GM19463 (cell line): ENCODE results near the gene NIPAL1.
"Not testable (repeated sequence)": the region's sequence is repeated elsewhere in the genome, so short reads cannot be mapped to it uniquely, and the experiment has no call there.

Experiments
- ATAC-seq: cut with Tn5 transposase; IDR thresholded peaks from one replicate; pipeline ENCODE4 v1.9.1; 2021; ENCODE audit warnings: mild to moderate bottlenecking, moderate library complexity; ENCODE audit not compliant: unreplicated experiment

NIPAL1 gene

GRCh38 chr4:48016141-48017107 is at the start of gene NIPAL1, which contains the start of gene CNGA1:
NIPAL1 (plus strand) TSS chr4:48016772; CDS start chr4:48016840, 68 bp downstream.
CNGA1 (minus strand) TSS chr4:48016681; CDS start chr4:47952689, 63,992 bp downstream.
- peak; percentile 91 for ATAC-seq

GRCh38 chr4:47968847-47969246 is 47.7 kb upstream of the NIPAL1 start:
- ATAC-seq = no peak

GRCh38 chr4:47972181-47972580 is 44.4 kb upstream of the NIPAL1 start:
- peak; percentile 89 for ATAC-seq

- ATAC-seq = no peak
Observed at GRCh38 chr4:47972721-47973120, 43.9 kb upstream of the NIPAL1 start.

DNA sequence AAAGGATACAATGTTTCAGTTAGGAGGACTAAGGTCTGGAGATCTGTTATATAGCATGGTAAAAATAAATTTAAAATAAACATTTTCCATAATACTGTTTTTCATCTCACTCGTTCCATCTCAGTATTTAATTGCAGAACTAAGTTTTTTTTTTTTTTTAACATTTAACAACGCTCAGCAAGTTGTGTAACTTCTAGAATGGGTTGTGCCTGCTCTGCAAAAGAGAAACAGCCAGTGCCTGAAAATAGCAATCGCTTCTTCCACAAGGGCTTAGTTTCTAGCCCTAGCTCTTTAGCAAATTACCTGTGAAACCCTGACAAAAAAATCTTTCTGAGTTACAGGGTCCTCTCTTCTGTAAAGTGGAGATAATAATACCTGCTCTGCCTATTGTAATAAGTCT is 42.0 kb upstream of the NIPAL1 start:
- no peak for ATAC-seq

DNA sequence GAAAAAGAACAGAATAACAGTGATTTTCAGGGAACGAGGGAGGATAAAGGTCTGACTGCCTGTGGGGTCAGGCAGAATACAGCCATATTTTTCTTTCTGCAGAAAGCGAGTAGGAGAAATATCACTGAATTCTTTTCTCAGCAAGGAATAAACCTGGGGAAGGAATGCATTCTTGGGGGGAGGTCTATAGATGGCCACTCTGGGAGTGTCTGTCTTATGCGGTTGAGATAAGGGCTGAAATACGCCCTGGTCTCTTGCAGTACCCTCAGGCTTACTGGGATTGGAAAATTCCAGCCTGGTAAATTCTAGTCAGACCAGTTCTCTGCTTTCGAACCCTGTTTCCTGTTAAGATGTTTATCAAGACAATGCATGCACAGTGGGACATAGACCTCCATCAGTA is 26.4 kb upstream of the NIPAL1 start:
- no peak for ATAC-seq

GRCh38 chr4:47992475-47992874 is 24.1 kb upstream of the NIPAL1 start:
- not testable (repeated sequence) for ATAC-seq

DNA sequence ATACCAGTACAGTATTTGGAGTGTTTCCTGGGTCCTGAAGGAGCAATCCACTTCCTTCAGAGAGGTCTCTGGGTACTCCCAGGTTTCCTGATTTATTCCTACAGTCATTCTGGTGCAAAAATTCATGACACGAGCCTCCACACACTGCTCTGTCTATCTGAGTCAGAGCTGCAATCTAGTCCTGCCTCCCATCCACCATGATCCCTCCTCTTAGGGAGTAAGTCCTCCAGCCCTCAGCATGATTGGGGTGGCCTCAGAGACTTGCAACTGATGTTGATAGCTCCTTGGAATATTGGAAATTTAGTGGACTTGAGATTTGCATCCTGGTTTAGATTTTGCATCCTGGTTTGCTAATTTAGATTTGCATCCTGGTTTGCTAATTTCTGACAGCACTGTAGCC is 20.6 kb upstream of the NIPAL1 start:
- no peak for ATAC-seq

DNA sequence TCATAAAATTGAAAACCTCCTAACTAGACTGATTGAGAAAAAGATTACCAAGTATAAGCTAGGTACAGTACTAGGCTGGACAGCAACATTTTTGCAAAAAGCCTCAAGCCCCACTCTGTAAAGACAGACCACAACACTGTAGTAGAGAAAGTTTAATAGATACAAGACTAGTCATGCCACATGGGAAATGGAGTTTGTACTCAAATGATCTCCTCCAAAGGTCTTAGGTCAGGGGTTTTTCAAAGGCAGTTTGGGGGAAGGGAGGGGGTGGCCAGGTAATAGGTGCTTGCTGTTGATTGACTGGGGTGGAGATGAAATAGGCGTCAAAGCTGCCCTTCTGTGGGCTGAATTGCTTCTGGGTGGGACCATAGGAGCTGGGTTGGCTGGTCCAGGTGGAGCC is 14.3 kb upstream of the NIPAL1 start:
- no peak for ATAC-seq

GRCh38 chr4:48003568-48003967 is 13.0 kb upstream of the NIPAL1 start:
- not testable (repeated sequence) for ATAC-seq

GRCh38 chr4:48005781-48006180 is 10.8 kb upstream of the NIPAL1 start:
- ATAC-seq = no peak

GRCh38 chr4:48008021-48008596 is 8.5 kb upstream of the NIPAL1 start:
- no peak for ATAC-seq

DNA sequence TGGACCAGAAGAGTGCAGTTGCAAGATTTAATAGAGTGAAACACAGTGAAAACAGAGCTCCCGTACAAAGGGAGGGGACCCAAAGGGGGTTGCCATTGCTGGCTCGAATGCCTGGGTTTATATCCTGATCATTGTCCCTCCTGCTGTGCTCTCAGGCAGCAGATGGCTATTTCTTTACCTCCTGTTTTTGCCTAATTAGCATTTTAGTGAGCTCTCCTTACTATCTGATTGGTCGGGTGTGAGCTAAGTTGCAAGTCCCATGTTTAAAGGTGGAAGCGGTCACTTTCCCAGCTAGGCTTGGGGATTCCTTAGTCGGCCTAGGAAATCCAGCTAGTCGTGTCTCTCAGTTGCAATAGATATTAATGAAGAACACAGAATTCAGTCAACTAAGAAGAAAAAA is 5.7 kb upstream of the NIPAL1 start:
- not testable (repeated sequence) for ATAC-seq

DNA sequence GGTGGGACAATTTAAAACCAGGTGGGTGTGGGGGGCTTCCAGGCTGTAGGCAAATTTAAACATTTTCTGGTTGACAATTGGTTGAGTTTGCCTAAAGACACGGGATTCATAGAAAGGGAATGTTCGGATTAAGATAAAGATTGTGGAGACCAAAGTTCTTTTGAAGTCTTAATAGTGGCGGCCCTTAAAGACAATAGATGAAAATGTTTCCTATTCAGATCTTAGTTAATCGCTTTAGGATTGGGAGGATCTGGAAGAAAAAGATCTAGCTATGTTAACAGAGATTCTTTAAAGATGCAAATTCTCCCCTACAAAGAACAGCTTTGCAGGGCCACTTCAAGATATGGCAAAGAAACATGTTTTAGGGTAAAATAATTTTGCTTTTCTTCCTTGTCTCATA is 4.8 kb upstream of the NIPAL1 start:
- no peak for ATAC-seq

GRCh38 chr4:48012824-48013223 is 3.7 kb upstream of the NIPAL1 start:
- no peak for ATAC-seq

- ATAC-seq = no peak
Observed at GRCh38 chr4:48015216-48015615, 1.4 kb upstream of the NIPAL1 start.

DNA sequence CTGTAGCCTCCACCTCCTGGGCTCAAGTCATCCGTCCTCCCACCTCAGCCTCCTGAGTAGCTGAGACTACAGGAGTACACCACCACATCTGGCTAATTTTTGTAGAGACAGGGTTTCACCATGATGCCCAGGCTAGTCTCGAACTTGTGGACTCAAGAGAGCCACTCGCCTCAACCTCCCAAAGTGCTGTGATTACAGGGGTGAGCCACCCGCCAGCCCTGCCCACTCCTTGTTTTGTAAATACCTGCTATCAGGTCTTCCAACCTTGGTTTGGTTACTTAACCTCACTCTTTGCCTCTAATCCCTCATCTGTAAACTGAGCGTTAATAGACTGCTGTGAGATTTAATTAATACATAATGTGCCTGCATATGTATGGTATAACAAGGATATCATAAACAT is 894 bp upstream of the NIPAL1 start:
- no peak for ATAC-seq

DNA sequence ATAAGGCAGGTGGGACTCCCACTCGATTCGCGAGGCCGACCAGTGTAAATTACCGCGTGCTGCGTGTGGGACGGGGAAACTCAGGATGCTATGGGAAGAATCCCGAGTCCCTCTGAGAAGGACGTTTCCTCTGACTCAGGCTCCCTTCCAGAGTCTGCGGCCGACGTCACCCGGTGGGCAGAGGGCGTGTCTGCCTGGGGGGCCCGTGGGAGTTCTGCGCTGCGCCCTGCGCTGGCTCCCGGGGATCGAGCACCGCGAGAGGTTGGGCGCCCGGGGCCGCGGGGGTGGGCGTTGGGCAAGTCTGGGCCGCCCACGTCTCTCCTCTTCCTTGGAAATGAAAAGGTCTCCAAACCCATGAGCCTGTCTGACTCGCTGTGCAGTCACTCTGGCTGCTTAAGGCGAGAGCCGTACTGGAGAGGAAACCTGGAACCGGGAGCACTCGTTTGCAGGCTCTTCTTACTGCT is 568 bp downstream of the NIPAL1 start:
- ATAC-seq = no peak

DNA sequence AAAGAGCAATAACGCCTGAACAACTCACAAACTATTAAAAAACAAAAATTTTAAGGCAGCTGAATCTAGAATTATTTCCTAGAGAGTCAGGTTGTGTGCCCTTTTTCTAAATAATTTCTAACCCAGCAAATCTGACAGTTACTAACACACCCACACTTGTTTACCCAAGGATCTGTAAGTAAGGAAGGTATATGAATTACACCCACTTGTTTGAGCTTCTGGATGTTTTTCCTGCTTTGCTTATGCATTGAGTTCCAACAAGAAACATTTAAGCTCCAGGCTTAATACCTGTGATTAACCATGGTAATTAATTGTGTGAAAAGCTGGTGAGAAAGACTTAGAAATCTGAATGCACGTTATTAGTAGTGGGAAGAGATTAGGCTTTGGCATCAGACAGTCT is 1.5 kb downstream of the NIPAL1 start:
- no peak for ATAC-seq

GRCh38 chr4:48021100-48021499 is 4.5 kb downstream of the NIPAL1 start:
- ATAC-seq = no peak

DNA sequence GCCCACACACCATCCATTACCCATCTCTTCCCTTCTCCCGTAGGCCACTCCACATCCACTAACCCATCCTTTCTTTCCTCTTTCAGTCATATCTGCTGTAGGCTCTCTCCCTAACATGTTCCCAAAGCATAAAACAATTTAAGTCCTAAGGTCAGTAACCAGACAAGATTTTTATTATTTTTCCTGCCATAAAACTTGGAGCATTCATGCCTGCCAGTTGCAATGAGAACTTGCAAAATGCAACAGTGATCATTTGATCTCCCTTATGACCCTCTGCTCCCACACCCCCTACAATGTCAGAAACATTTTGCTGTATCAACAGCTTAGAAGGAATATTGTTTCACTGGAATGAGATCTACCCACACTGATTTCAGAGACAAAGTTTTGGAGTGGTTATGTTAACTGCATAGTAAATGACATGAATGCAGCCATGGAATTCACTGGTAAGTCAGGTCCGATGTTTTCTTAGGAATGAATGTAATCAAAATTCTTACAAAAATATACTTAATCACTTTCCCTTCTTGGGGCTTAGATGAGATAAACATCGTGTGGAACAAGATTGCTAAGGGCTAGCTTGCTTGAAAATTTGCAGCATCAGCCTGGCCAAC is 5.7 kb downstream of the NIPAL1 start:
- no peak for ATAC-seq

DNA sequence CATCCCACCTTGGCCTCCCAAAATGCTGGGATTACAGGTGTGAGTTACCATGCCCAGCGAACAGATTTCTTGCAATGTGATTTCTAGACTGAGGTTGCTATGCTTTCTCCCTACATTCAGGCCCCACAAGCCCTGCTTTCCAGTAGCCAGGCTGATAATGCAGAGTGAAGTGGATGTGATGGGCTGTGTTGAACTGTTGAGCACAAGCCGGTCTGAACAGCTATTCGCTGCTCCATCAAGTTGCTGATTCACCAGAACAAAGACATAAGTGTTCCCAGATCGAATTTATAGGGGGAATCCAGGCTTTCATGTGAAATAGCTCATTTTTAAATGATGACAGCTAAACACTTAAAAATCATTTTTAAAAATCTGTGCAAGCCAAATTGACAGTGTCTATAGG is 8.0 kb downstream of the NIPAL1 start:
- ATAC-seq = no peak
